ENCODE measurements around the gene SORCS2. TPM values are rescaled to one million over a fixed set of nuclear protein-coding genes. Genes with fewer than 3 reads are reported as not detected.

Gene SORCS2
- total and polyA plus RNA-seq, 2 donors (not counting 1 experiment from before 2014, with no cell fraction given): not detected

DNA sequence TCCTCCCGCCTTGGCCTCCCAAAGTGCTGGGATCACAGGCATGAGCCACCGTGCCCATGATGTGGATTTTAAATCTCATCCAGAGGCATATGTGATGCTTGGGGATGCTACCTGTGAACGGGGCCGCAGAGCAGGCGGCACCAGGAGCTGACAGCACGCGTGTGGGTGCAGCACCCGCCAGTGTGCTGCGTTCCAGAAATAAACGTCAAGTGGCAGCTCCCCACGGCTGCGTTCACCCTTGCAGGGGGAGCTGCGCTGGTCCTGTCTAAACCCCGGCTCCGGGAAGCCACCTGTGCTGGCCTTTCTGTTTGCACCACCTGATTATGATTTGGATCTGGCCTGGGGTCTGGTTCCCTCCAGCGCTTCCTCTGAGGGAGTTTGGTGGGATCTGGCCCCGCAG lies 77.8 kb downstream of the SORCS2 start:
- no peaks in the 10 kb centered on the region for H4K20me1 ChIP-seq (ENCODE audit: control insufficient read depth, insufficient read depth, low read length, poor library complexity, severe bottlenecking)
- CTCF ChIA-PET: no interaction called here
- Mint-ChIP-seq H3K27ac (no peak overlapping the region), H3K27me3 (peaks cover 6% of the 10 kb centered on the region), H3K4me1 (no peaks in the 10 kb centered on the region), H3K4me3 (no peak overlapping the region), H3K9me3 (ENCODE audit: insufficient read depth) (peaks cover 2% of the 10 kb centered on the region)
- no peaks in the 10 kb centered on the region for H3K4me1 ChIP-seq (ENCODE audit: control insufficient read depth in 2 of 2, insufficient read depth in 2 of 2, low read length in 2 of 2)
- H2AFZ ChIP-seq (ENCODE audit: insufficient read depth, low read depth, low read length, poor library complexity, severe bottlenecking): no peak overlapping the region
- no peak for DNase-seq
- H3K27ac ChIP-seq (ENCODE audit: low read length in 2 of 2): no peak overlapping the region
- H3K9ac ChIP-seq (ENCODE audit: low read length): no peak overlapping the region
- no peak for ATAC-seq (ENCODE audit: low read depth)
- H3K9me3 ChIP-seq (ENCODE audit: control extremely low read depth in 1 of 3, control insufficient read depth in 2 of 3, insufficient read depth in 1 of 3, low read length in 2 of 3): peaks cover 0 to 13% (median 0%) of the 10 kb centered on the region in 3 donors
- no peak overlapping the region for H3K4me3 ChIP-seq (ENCODE audit: control extremely low read depth in 1 of 5, extremely low read depth in 1 of 5, insufficient read depth in 1 of 5, low read depth in 2 of 5, low read length in 4 of 5)
- H3K27me3 ChIP-seq (replicated peaks in 1 of 4; ENCODE audit: control extremely low read depth in 1 of 4, control insufficient read depth in 3 of 4, insufficient read depth in 4 of 4, low read length in 3 of 4): no peaks in the 10 kb centered on the region
- TF ChIP-seq, protein P1, sequence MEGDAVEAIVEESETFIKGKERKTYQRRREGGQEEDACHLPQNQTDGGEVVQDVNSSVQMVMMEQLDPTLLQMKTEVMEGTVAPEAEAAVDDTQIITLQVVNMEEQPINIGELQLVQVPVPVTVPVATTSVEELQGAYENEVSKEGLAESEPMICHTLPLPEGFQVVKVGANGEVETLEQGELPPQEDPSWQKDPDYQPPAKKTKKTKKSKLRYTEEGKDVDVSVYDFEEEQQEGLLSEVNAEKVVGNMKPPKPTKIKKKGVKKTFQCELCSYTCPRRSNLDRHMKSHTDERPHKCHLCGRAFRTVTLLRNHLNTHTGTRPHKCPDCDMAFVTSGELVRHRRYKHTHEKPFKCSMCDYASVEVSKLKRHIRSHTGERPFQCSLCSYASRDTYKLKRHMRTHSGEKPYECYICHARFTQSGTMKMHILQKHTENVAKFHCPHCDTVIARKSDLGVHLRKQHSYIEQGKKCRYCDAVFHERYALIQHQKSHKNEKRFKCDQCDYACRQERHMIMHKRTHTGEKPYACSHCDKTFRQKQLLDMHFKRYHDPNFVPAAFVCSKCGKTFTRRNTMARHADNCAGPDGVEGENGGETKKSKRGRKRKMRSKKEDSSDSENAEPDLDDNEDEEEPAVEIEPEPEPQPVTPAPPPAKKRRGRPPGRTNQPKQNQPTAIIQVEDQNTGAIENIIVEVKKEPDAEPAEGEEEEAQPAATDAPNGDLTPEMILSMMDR (IDR thresholded peaks at IDR 0.05): no peak
- no peak for TF ChIP-seq EZH2 (IDR thresholded peaks at IDR 0.05; ENCODE audit: borderline replicate concordance, insufficient read depth, low read depth, low read length, poor library complexity, severe bottlenecking)
- intact Hi-C loops (cut with micrococcal nuclease): no loop called here
- no peaks in the 10 kb centered on the region for H3K36me3 ChIP-seq (replicated peaks in 1 of 2; ENCODE audit: control extremely low read depth in 1 of 2, control insufficient read depth in 1 of 2, extremely low read depth in 1 of 2, insufficient read depth in 2 of 2, low read length in 1 of 2)
- no peaks in the 10 kb centered on the region for H3K79me2 ChIP-seq (ENCODE audit: control insufficient read depth, insufficient read depth, low read length)
- POLR2A ChIA-PET: no interaction called here
- WGBS (ENCODE audit: insufficient coverage): 91% methylated on average over 16 of the region's 17 CpGs
- H3K4me2 ChIP-seq (replicated peaks; ENCODE audit: low read depth, low read length, poor library complexity, severe bottlenecking): no peak overlapping the region

DNA sequence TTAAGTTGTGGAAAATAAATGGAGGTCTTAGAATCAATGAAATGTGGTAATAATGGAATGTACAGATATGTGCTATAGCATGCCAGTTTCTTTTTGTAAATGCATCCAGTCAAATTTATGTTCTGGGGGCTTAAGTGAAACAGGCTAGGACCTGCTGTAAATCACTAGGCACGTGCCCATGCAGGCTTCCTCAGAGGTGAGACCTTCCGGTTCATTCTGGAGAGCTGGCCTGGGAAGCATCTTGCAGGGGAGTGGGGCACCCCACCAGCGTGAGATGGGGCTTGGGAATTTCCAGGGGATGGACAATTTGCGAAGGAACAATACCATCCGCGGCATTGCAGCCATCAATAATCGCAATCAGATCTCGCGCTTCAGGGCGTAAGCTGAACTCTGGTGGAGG lies 80.1 kb downstream of the SORCS2 start:
- H4K20me1 ChIP-seq (ENCODE audit: control insufficient read depth, insufficient read depth, low read length, poor library complexity, severe bottlenecking): no peaks in the 10 kb centered on the region
- TF ChIP-seq, protein P1 (IDR thresholded peaks at IDR 0.05): no peak
- no peak for TF ChIP-seq EZH2 (IDR thresholded peaks at IDR 0.05; ENCODE audit: borderline replicate concordance, insufficient read depth, low read depth, low read length, poor library complexity, severe bottlenecking)
- no peak for ATAC-seq (ENCODE audit: low read depth)
- H3K27ac ChIP-seq (ENCODE audit: low read length in 2 of 2): no peak overlapping the region
- no peak overlapping the region for H3K9ac ChIP-seq (ENCODE audit: low read length)
- no peak for DNase-seq
- no peaks in the 10 kb centered on the region for H3K79me2 ChIP-seq (ENCODE audit: control insufficient read depth, insufficient read depth, low read length)
- intact Hi-C loops (cut with micrococcal nuclease): no loop called here
- H3K36me3 ChIP-seq (replicated peaks in 1 of 2; ENCODE audit: control extremely low read depth in 1 of 2, control insufficient read depth in 1 of 2, extremely low read depth in 1 of 2, insufficient read depth in 2 of 2, low read length in 1 of 2): no peaks in the 10 kb centered on the region
- Mint-ChIP-seq H3K4me1 (no peaks in the 10 kb centered on the region), H3K4me3 (no peak overlapping the region), H3K27me3 (no peaks in the 10 kb centered on the region), H3K9me3 (ENCODE audit: insufficient read depth) (peaks cover 2% of the 10 kb centered on the region), H3K27ac (no peak overlapping the region)
- peaks cover 0 to 13% (median 0%) of the 10 kb centered on the region in 3 donors for H3K9me3 ChIP-seq (ENCODE audit: control extremely low read depth in 1 of 3, control insufficient read depth in 2 of 3, insufficient read depth in 1 of 3, low read length in 2 of 3)
- no peaks in the 10 kb centered on the region for H3K4me1 ChIP-seq (ENCODE audit: control insufficient read depth in 2 of 2, insufficient read depth in 2 of 2, low read length in 2 of 2)
- POLR2A ChIA-PET: no interaction called here
- H3K4me2 ChIP-seq (replicated peaks; ENCODE audit: low read depth, low read length, poor library complexity, severe bottlenecking): no peak overlapping the region
- CTCF ChIA-PET: no interaction called here
- H3K4me3 ChIP-seq (ENCODE audit: control extremely low read depth in 1 of 5, extremely low read depth in 1 of 5, insufficient read depth in 1 of 5, low read depth in 2 of 5, low read length in 4 of 5): no peak overlapping the region
- no peak overlapping the region for H2AFZ ChIP-seq (ENCODE audit: insufficient read depth, low read depth, low read length, poor library complexity, severe bottlenecking)
- no peaks in the 10 kb centered on the region for H3K27me3 ChIP-seq (replicated peaks in 1 of 4; ENCODE audit: control extremely low read depth in 1 of 4, control insufficient read depth in 3 of 4, insufficient read depth in 4 of 4, low read length in 3 of 4)
- 81% methylated on average over 4 of the region's 10 CpGs for WGBS (ENCODE audit: insufficient coverage)
